DOHH2 (cell line): ENCODE data around the gene APLP1.

Experiments used
- H3F3A ChIP-seq: fragments of 200-600 bp; sonication (generic), shearing (Covaris generic); 2 replicates; pipeline ENCODE4 v1.6.0; 2016; ENCODE audit warnings: antibody characterized with exemption, mild to moderate bottlenecking; ENCODE audit not compliant: control insufficient read depth, insufficient read depth
- H3K27ac ChIP-seq: fragments of 200-600 bp; sonication (generic); 2 replicates; pipeline ENCODE4 v1.5.1; 2014; ENCODE audit warnings: low read depth, mild to moderate bottlenecking, low read length, moderate library complexity
- H3K27me3 ChIP-seq: fragments of 200-600 bp; sonication (generic); 2 replicates; pipeline ENCODE4 v1.6.1; 2014; ENCODE audit warnings: mild to moderate bottlenecking, low read length, mixed read lengths; ENCODE audit not compliant: control insufficient read depth
- H3K36me3 ChIP-seq: fragments of 200-600 bp; sonication (generic); 2 replicates; pipeline ENCODE4 v1.6.1; 2014; ENCODE audit warnings: mild to moderate bottlenecking, low read length, moderate library complexity, mixed read lengths; ENCODE audit not compliant: control insufficient read depth
- H3K4me1 ChIP-seq: fragments of 200-600 bp; sonication (generic); 2 replicates; pipeline ENCODE4 v1.6.1; 2014; ENCODE audit warnings: mild to moderate bottlenecking, low read length, mixed read lengths; ENCODE audit not compliant: control insufficient read depth
- H3K4me2 ChIP-seq: fragments of 200-600 bp; sonication (generic); 2 replicates; pipeline ENCODE4 v1.6.0; 2014; ENCODE audit warnings: mild to moderate bottlenecking, low read length, moderate library complexity
- H3K4me3 ChIP-seq: fragments of 200-600 bp; sonication (generic); 2 replicates; pipeline ENCODE4 v1.5.1; 2014; ENCODE audit warnings: mild to moderate bottlenecking, low read length, mixed read lengths
- H3K79me2 ChIP-seq: fragments of 200-600 bp; sonication (generic); 2 replicates; pipeline ENCODE4 v1.6.1; 2014; ENCODE audit warnings: mild to moderate bottlenecking, low read length, mixed read lengths; ENCODE audit not compliant: control insufficient read depth
- H3K9me2 ChIP-seq: fragments of 200-600 bp; sonication (generic); replicated peaks from 2 replicates; pipeline ENCODE4 v1.6.1; 2014; ENCODE audit warnings: mild to moderate bottlenecking, low read length, mixed read lengths; ENCODE audit not compliant: control insufficient read depth
- H3K9me3 ChIP-seq: fragments of 200-600 bp; sonication (generic); 2 replicates; pipeline ENCODE4 v1.6.1; 2014; ENCODE audit warnings: antibody characterized with exemption, low read length, mixed read lengths; ENCODE audit not compliant: control insufficient read depth, insufficient read depth
- H4K20me1 ChIP-seq: fragments of 200-600 bp; sonication (generic); 2 replicates; pipeline ENCODE4 v1.6.0; 2014; ENCODE audit warnings: low read depth, mild to moderate bottlenecking, antibody characterized with exemption, low read length, moderate library complexity; ENCODE audit not compliant: control insufficient read depth, insufficient read depth
- CTCF ChIP-seq: fragments of 200-600 bp; sonication (generic); IDR thresholded peaks from one replicate; pipeline ENCODE4 v1.5.1; 2014; ENCODE audit warnings: antibody characterized with exemption, mild to moderate bottlenecking, low read depth, low read length; ENCODE audit not compliant: poor library complexity, severe bottlenecking
- EZH2phosphoT487 ChIP-seq: fragments of 200-600 bp; sonication (generic); IDR thresholded peaks from 2 replicates; pipeline ENCODE4 v1.6.1; 2017; ENCODE audit warnings: borderline replicate concordance, mild to moderate bottlenecking, antibody characterized with exemption, low read length, moderate library complexity, mixed read lengths

The APLP1 gene

GRCh38 chr19:35896643-35897040 lies 28.3 kb downstream of the APLP1 start:
- Histone ChIP-seq H3K4me2 (no peak overlapping the region), H3K4me3 (no peak overlapping the region), H3K79me2 (peaks cover 52% of the 10 kb centered on the region), H3K27me3 (no peaks in the 10 kb centered on the region), H3F3A (peaks cover 7% of the 10 kb centered on the region), H3K9me2 (no peaks in the 10 kb centered on the region), H4K20me1 (peaks cover 18% of the 10 kb centered on the region), H3K4me1 (peaks cover 18% of the 10 kb centered on the region), H3K9me3 (no peaks in the 10 kb centered on the region), H3K27ac (no peak overlapping the region), H3K36me3 (peaks cover 78% of the 10 kb centered on the region)
- TF ChIP-seq CTCF (no peak), EZH2phosphoT487 (no peak)

GRCh38 chr19:35897706-35898451 lies 29.5 kb downstream of the APLP1 start:
- Histone ChIP-seq H3K36me3 (peaks cover 68% of the 10 kb centered on the region), H3K9me2 (no peaks in the 10 kb centered on the region), H3K27ac (0 out of 2 replicates have a peak overlapping the region, but pooled peaks have one; percentile 94), H3K9me3 (no peaks in the 10 kb centered on the region), H3K79me2 (peaks cover 64% of the 10 kb centered on the region), H3K4me3 (peak overlapping the region; percentile 87), H4K20me1 (peaks cover 18% of the 10 kb centered on the region), H3K27me3 (no peaks in the 10 kb centered on the region), H3K4me1 (peaks cover 30% of the 10 kb centered on the region), H3K4me2 (peak overlapping the region; percentile 99), H3F3A (peaks cover 12% of the 10 kb centered on the region)
- no peak for TF ChIP-seq EZH2phosphoT487
- no peak for TF ChIP-seq CTCF

GRCh38 chr19:35898499-35898809 lies 30.1 kb downstream of the APLP1 start:
- Histone ChIP-seq H3K36me3 (peaks cover 62% of the 10 kb centered on the region), H3K79me2 (peaks cover 67% of the 10 kb centered on the region), H3K27ac (peak overlapping the region; percentile 94), H4K20me1 (peaks cover 18% of the 10 kb centered on the region), H3K4me2 (peak overlapping the region; percentile 99), H3K27me3 (no peaks in the 10 kb centered on the region), H3K9me3 (no peaks in the 10 kb centered on the region), H3F3A (peaks cover 11% of the 10 kb centered on the region), H3K4me3 (peak overlapping the region; percentile 87), H3K4me1 (peaks cover 36% of the 10 kb centered on the region), H3K9me2 (no peaks in the 10 kb centered on the region)
- TF ChIP-seq CTCF, result no peak
